HG02943 (cell line): ENCODE results near the gene TMEM132D.

ENCODE experiments used
- ATAC-seq: cut with Tn5 transposase; IDR thresholded peaks from one replicate; pipeline ENCODE4 v1.9.1; 2021; ENCODE audit warnings: mild to moderate bottlenecking, low read depth, moderate library complexity; ENCODE audit not compliant: unreplicated experiment

Gene TMEM132D

DNA sequence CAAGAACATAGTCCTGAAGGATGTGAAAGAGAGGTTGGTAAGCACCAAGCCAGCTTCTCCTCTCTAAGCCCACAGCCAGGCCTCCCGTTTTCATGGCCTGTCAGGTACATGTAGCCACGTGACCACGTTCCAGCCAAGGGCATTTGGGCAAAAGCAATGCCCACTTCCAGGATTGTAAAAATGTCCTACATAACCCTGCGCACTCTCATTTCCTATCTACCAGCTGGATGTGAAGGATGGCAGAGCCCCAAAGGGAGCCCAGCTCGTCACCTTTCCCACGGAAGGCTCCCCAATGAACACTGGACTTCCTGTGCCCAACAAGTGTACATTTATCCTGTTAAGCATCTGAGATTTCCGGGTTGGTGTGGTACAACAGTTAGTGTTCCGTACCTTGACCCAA is 231.7 kb downstream of the TMEM132D start:
- no peak for ATAC-seq

DNA sequence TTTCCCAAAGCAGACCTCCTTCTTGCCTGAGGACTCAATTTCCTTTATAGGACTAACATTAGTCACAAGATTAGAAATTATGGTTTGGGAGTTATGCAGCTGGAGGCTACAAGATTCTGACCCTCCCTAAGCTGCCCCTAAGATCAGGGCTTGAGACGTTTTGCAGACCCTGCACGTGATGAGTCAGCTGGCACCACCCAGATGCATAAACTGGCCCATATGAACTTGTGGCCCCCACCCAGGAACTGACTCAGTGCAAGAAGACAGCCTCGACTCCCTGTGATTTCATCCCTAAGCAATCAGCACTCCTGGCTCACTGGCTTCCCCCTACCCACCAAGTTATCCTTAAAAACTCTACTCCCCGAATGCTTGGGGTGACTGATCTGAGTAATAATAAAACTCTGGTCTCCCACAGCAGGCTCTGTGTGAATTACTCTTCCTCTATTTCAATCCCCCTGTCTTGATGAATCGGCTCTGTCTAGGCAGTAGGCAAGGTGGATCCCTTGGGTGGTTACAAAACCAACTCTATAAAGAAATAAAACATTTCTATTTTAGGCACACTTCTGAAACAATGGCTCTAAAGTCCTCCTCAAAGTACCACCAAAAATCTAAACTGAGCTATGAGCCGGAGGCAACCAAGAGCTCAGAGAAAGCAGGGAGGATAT is 233.4 kb downstream of the TMEM132D start:
- no peak for ATAC-seq

DNA sequence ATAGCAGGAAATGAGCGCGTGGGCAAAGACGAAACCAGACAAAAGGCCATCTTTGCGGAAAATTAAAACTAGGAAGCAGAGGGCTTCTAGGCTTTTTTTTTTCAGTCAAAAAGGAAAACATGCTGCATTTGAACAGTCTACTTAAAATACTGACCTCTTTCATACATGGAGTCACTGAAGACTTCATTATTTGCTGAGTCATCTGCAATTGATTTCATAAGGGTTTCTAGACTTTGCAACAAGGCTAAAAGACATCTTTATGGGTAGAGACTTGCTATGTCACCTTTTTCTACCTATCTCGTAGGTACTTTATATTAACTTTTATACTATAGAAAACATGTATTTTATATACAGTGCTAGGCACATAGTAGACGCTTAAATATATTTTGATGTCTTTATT is 238.4 kb downstream of the TMEM132D start:
- no peak for ATAC-seq

DNA sequence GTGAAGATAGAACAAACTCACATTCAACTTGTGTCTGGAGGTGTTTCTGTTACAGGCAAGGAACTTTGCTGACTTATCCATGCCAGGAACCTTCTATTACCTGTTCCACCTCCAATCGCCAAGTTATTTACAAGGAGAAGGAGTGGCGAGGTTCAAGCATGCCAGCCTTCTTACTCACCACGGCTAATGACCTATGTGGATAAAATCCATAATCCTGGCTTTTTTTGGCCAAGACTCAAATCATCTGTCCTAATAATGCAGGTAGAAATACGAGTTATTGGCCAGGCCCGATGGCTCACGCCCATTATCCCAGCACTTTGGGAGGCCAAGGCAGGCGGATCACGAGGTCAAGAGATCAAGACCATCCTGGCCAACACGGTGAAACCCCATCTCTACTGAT is 241.6 kb downstream of the TMEM132D start:
- ATAC-seq, result no peak

DNA sequence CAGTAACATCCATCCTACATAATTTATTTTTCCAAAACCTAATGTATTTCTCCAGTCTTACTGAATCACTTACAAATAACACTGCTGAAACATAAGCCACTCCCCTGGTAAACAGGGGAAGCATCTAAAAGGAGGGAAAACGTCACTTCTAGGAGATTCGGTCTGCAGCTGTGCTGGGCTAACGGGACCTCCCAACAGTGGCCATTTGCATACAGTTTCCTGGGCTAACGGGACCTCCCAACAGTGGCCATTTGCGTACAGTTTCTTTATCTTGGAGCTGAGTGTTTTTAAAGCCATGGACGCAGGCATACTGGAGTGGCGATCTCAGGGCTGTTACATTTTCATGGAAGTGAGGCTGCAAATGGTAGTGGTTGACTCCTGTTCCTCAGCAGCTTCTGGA is 242.9 kb downstream of the TMEM132D start:
- no peak for ATAC-seq

DNA sequence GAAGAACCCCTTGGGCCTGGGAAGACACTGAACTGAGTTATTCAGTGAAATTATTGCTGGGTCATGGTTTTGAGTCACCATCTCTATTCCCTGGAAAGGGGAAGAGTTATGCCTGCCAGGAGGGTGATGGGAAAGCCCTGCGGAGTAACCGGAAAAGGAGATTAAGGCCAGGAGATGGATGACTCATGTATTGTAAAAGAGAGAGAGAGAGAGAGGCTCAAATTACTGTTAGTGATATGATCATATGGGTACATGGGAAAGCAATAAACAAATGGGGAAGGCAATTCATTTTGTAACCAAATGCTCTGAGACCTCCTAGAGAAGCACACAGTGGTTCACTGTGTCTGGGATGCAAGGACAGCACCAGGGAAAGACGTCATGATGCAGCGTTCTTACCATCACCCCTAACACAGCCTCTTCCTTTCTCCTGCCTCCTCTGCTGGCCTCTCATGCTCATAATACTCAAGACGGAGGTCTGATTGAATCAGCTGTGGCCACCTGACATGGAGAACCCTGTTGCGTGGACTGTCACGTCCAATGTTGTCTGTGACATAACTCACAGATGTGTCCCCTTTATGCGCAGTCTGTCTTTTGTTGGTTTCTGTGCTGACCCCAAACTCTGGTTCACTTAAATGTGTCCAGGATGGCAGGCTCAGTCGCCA is 243.7 kb downstream of the TMEM132D start:
- ATAC-seq, result no peak

DNA sequence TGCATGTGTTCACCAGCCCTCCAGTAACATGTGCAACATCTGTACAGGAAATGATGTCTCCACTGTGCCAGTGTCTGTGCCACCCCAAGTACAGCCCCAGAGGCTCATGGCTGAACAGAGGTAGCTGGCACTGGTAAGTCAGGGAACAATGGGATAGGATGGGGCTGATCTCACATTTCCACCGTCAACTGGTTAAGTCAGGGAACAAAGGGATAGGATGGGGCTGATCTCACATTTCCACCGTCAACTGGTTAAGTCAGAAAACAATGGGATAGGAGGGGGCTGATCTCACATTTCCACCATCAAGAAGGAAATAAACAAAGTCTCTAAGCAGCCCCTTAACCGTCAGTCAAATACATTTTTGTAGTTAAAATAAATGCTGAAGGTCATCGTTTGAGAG is 246.6 kb downstream of the TMEM132D start:
- no peak for ATAC-seq

DNA sequence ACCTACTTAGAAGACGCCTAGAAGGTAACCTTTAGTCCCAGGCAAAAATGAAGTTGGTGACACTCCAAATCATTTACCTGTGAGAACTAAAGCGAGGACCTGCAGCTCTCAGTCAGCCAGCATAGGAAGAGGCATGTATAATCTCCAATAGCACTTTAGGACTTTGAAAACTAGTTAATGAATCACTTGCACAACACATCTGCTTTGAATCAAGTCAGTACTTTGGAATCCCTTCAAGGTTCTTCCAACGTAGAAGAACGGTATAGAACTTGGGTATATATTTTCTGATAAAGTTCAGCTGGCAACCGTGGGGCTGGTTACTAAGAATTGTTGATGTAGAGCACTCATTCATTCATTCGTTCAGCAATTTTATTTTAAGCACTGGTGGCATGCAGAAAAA is 251.9 kb downstream of the TMEM132D start:
- ATAC-seq, result no peak

DNA sequence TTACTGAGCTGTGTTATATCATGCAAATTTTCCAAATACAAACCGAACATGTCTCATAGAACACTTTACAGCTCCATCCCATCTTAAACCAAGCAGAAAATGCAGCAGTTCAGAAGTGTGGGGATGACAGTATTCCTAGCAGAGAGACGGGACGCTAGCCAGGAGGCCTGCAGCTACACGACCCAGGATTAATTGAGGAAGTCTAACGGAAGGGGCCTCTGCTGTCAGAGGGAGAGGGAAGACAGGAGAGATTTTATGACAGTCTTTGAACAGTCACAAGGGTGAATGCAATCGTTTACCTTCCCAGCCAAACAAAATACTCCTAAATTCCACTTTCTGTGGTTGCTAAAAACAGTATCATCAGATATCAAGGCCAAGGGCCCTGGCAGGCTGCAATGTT is 261.9 kb downstream of the TMEM132D start:
- ATAC-seq, result no peak

DNA sequence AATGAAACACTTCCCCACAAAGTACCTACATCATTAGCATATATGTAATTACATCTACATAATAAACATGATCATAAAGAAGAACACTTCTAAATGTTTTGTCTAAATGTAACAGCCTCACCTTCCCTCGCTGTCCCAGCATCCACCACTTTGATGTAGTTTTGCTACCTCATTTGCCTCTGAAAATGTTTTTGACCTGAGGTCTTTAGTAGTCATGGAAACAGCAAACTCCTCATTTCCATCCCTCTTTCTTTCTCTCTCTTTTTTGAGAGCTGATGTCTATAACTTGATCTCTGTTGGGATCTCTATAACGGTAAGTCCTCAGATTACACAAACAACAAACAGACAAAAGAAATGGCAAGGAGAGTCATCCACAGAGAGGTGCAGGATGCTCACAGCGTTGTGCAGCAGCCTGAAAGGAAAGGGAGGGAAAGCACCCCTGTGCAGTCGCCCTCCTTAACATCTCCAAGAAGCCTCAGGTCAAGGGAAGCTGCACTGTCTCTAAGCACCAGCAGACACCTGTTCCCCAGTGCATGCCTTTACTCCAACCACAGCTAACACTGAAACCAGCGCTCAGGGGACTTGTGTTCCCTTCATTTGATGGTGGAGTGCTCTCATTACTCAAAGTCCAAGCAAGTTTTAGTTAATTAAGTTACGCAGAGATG is 268.7 kb downstream of the TMEM132D start:
- ATAC-seq, result no peak

DNA sequence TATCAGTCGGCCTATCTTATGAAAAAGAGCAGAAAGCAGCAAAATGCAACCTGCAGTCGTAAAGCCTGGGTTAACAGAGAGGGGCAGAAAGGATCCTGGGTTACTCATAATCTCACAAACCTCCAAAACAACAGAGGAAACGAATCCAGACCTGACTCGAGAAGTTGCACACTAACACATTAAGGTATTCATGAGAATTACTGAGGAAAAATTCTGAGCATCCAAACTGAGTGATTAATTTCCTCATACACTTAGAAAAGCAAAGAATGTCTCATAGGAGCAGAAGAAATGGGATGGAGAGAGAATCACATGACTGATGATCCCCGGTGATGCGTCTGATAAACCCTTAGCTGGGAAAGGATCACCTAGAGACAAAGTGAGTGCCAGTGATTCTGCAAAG is 272.5 kb downstream of the TMEM132D start:
- no peak for ATAC-seq

DNA sequence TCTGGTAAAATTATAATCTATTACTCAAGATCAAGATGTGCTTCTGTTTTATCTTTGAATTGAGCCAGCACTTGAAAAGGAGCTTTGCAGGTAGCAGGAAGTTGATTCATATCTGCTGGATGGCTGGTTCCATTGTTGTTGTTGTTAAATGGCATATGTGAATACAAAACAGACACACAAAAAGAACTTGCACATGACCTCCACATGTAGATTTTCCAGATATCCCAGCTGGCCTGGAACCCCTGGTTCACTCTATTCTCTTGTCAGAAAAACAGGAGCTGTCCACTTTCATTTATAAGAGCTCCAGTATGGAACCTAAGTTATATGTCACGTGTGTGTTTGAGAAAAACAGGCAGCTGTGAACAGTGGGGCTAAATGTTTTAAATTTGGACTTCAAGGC is 273.9 kb downstream of the TMEM132D start:
- ATAC-seq, result no peak

DNA sequence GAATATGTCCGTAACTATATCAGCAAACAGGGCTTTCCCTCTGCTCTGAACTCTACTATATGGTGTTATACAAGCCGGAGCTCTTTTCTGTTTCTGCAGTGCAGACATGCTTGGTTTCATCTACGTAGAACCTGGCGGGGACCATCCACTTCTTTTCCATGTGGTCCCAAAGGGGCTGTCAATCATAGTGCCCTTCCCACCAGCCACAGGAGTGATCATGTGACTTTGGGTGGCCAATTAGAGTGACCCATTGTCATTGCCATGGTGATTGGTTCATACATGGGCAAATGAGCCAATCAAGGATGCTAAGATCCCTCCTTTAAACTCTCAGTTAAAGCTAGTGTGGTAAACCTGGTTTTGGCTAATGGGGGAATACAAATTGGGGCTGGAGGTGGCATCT is 281.3 kb downstream of the TMEM132D start:
- ATAC-seq, result no peak

DNA sequence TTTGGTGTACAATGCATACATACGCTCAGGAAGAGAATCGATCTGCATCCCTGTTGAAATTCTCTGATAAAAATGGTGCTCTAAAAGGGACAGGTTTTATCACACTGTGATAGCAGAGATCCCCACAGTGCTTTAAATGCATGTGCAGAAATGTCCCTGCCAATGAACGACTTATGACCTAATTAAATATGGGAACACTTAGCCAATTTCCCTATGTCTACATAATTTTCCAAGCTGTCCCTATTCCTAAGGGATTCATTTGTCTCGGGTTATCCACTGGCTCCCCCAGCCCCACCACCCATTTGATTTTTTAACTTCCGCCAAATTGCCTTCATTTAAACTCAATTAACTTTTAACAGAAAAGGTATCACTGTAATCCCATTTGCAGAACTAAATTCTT is 284.6 kb downstream of the TMEM132D start:
- ATAC-seq, result no peak

DNA sequence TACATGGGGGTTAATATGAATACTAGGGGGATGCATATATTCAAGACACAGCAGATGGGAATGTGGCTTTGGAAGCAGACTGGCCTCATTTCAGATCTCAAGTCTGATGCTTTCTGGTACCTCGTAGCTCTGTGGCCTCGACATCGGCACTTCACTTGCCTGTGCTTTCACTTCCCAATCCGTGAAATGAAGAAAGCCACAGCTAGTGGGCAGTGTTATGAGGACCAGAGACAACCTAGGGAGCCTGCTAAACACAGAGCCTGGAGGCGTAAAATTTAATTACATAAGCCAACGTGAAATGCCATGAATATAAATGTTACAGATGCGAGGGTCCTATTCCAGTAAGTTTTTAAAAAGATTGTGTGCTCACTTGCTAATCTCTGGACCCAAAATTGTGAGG is 286.0 kb downstream of the TMEM132D start:
- no peak for ATAC-seq

DNA sequence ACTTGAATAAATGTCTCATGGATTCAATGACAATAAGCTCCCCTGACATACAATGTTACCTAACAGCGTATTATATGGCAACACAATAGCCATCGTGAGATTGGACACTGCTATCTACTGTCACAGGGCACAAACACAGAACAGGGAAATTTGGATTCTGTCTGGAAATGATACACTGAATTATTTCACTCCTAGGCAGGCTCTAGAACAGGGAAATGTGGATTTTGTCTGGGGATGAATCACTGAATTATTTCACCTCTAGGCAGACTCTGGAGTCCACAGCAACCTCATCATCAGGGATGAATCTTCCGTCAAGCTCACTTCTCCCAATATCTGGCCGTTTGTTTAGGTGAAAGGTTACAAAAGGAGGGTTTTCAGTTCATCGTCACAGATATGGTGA is 288.8 kb downstream of the TMEM132D start:
- ATAC-seq, result no peak

DNA sequence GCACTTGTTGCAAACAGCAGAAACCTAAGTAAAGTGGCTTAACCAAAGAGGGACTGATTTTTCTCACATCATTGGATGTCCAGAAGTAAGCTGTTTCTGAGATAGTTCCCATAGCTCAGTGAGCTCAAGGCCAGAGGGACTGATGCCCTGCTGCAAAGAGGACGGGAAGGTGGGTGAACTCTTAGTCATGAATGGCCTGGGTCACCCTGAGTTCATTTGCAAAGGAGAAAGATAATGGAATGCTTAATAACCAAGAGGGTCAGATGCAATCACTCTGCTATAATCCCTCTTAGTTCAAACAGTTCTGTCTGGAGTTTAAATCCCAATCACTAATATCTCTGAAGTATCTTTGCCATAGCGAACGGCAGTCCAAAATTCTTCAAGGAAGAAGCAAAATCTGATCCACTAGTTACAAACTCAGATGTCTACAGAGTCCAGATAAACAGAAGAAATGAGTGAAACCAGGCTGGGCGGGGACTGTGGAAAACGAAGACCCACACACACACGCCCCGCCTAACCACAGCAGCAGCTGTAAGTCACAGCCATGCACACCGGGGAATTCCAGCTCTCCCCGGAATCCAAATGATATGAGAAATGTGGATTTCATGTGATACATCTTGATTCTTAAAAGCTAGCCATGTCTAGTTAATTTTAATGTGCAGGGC is 289.5 kb downstream of the TMEM132D start:
- no peak for ATAC-seq

DNA sequence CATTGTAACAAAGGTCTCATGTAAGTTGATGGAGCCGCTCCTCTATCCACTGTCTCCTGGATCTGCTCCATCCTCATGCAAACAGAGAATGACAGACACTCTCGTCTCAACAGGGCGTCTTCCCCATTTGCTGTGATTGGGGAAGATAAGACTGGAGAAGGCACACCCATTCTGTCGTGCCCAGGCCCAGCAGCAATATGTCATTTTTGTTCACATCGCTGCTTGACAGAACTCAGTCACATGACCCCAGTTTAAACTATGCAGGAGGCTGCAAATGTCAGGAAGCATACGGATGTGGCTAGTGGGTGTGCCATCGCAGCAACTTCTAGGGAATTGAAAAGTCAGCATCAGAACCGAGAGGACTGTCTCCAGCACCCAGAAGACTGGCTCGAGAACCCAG is 290.5 kb downstream of the TMEM132D start:
- ATAC-seq, result no peak

DNA sequence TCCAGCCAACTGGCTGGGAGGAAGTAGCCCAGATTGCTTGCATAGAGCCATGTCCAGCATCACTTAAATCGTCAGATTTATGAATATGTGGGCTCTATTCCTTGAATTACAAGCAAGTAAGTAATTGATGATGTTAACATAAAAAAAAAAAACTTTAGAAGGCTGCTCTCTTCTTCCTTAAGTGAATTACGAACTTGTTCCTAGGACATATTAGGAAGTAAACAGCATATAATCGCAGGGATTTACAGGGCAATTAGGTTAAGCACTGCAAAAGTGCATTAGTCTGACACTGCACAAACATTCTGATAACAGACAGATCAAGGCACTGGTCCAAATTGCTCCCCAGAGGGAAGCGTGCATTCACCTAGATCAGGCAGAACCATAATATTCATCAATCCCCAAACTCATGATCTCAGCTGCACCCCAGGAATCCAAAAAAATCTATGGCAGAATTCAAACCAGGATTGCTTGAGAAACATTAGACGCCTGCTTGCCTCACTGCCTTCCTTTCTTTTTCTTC is 293.2 kb downstream of the TMEM132D start:
- no peak for ATAC-seq

DNA sequence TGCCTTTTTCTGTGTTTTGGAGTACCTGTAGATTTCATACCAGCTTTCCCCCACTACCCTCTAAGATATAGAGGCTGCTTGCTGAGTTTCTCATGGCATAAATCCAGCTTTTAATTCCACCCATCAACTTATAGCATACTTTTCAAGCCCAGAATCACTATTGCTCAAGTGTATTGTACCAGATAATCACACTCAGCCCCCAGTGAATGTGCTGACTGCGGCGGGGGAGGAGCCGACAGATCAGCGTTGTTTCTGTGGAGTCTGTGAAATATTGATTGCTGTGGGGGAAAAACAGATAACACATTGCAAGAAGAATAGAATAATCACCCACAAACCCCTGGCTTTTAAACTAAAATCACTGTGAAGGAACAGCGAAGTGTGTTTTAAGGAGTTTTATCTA is 296.1 kb downstream of the TMEM132D start:
- no peak for ATAC-seq

DNA sequence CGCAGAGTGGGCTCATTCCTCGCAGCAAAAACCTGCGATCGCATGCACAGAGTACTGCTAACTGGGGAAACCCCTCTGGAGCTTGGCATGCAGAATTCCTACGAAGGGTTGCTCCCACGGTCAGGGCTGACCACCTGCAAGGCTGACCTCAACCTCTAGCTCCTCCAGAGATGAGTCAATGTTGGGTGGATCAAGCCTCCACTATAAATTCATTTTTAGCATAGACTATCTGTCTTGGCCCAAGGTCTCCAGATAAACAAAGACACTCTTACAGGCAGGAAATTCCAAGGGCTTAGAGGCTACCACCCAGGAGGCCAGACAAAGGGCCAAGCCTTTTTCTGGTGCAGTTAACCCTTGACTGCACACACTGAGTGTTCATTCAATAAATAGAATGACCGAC is 296.5 kb downstream of the TMEM132D start:
- ATAC-seq, result no peak
